ENCODE results near the gene MYH7B. TPM values are rescaled to one million over a fixed set of nuclear protein-coding genes. Genes with fewer than 3 reads are reported as not detected.

MYH7B gene
- total and polyA plus RNA-seq, 2 donors (not counting 3 experiments of a cell fraction or from before 2014, with no cell fraction given) = 0.03 TPM; not detected in 1

GRCh38 chr20:34948030-34948429 is 7.6 kb upstream of the MYH7B start:
- FAIRE-seq = no peak
- intact Hi-C loops (cut with micrococcal nuclease) (no loop called here), dilution Hi-C loops (cut with MboI; ENCODE audit: extremely low pct_ligation_motif_present, low sequenced_read_pairs) (no loop called here)
- peaks cover 3% of the 10 kb centered on the region for H3K4me1 ChIP-seq (ENCODE audit: control insufficient read depth, extremely low read depth, insufficient read depth, low read length)
- no peak for DNase-seq (ENCODE audit: low read depth, low spot score)
- H3K9me3 ChIP-seq (replicated peaks; ENCODE audit: control insufficient read depth, insufficient read depth, low read length) = no peaks in the 10 kb centered on the region
- no TSS peak for BruUV-seq (replicated peaks)
- H3K9me1 ChIP-seq (replicated peaks; ENCODE audit: control insufficient read depth, extremely low read depth, insufficient read depth, low read length) = no peaks in the 10 kb centered on the region
- H3K4me2 ChIP-seq (ENCODE audit: insufficient read depth, low read length) = no peak overlapping the region
- H3K27ac ChIP-seq (ENCODE audit: insufficient read depth, low read depth, low read length) = no peak overlapping the region
- ChIA-PET CTCF (interaction anchor here (0.6 to 1.6 kb wide), 5 partner anchors 32 to 75 kb away, joined by 3 to 21 read pairs (median 3); partner anchors contain the start of genes ACSS2 and GGT7), POLR2A (interaction anchor here (0.7 kb wide), 1 partner anchor 1139 kb away, joined by 3 read pairs; no protein-coding TSS in a partner anchor)
- H3K27me3 ChIP-seq (ENCODE audit: control insufficient read depth in 2 of 2, insufficient read depth in 2 of 2, low read length in 2 of 2) = no peaks in the 10 kb centered on the region
- H3K79me2 ChIP-seq (ENCODE audit: control insufficient read depth, insufficient read depth, low read length) = no peaks in the 10 kb centered on the region
- no peak overlapping the region for H2AFZ ChIP-seq (ENCODE audit: low read depth, low read length)
- peaks cover 0 to 2% of the 10 kb centered on the region in 2 experiments for H3K36me3 ChIP-seq (ENCODE audit: control insufficient read depth in 2 of 2, extremely low read depth in 1 of 2, insufficient read depth in 2 of 2, low read length in 2 of 2)
- no peak overlapping the region for H3K4me3 ChIP-seq (replicated peaks in 1 of 3; ENCODE audit: insufficient read depth in 1 of 3, low read depth in 1 of 3, low read length in 3 of 3)
- TF ChIP-seq EZH2 (IDR thresholded peaks at IDR 0.05; ENCODE audit: borderline replicate concordance, low read depth, low read length, severe bottlenecking) = no peak
- no peak for TF ChIP-seq MYC (IDR thresholded peaks at IDR 0.05; ENCODE audit: low read depth, low read length)
- no peaks in the 10 kb centered on the region for H4K20me1 ChIP-seq (replicated peaks; ENCODE audit: control insufficient read depth, extremely low read depth, insufficient read depth, low read length)
- H3K9ac ChIP-seq (replicated peaks; ENCODE audit: extremely low read depth, insufficient read depth, low read length) = no peak overlapping the region

GRCh38 chr20:34949120-34949519 is 6.5 kb upstream of the MYH7B start:
- intact Hi-C loops (cut with micrococcal nuclease) = no loop called here
- H2AFZ ChIP-seq (ENCODE audit: low read depth, low read length) = no peak overlapping the region
- H3K4me3 ChIP-seq (replicated peaks in 1 of 3; ENCODE audit: insufficient read depth in 1 of 3, low read depth in 1 of 3, low read length in 3 of 3) = no peak overlapping the region
- no peaks in the 10 kb centered on the region for H3K9me3 ChIP-seq (replicated peaks; ENCODE audit: control insufficient read depth, insufficient read depth, low read length)
- H3K9me1 ChIP-seq (replicated peaks; ENCODE audit: control insufficient read depth, extremely low read depth, insufficient read depth, low read length) = no peaks in the 10 kb centered on the region
- POLR2A ChIA-PET = no interaction called here
- peaks cover 6% of the 10 kb centered on the region for H3K4me1 ChIP-seq (ENCODE audit: control insufficient read depth, extremely low read depth, insufficient read depth, low read length)
- BruUV-seq (replicated peaks) = no TSS peak
- no peaks in the 10 kb centered on the region for H3K79me2 ChIP-seq (ENCODE audit: control insufficient read depth, insufficient read depth, low read length)
- CTCF ChIA-PET = interaction anchor here (1.6 kb wide), 1 partner anchor 33 kb away, joined by 5 read pairs; no protein-coding TSS in a partner anchor
- FAIRE-seq (no peak), DNase-seq (ENCODE audit: low read depth, low spot score) (no peak)
- no peak overlapping the region for H3K27ac ChIP-seq (ENCODE audit: insufficient read depth, low read depth, low read length)
- H3K4me2 ChIP-seq (ENCODE audit: insufficient read depth, low read length) = no peak overlapping the region
- no peaks in the 10 kb centered on the region for H3K27me3 ChIP-seq (ENCODE audit: control insufficient read depth in 2 of 2, insufficient read depth in 2 of 2, low read length in 2 of 2)
- H3K36me3 ChIP-seq (ENCODE audit: control insufficient read depth in 2 of 2, extremely low read depth in 1 of 2, insufficient read depth in 2 of 2, low read length in 2 of 2) = peaks cover 0 to under 1% of the 10 kb centered on the region in 2 experiments
- dilution Hi-C loops (cut with MboI; ENCODE audit: extremely low pct_ligation_motif_present, low sequenced_read_pairs) = no loop called here
- TF ChIP-seq CTCF (IDR thresholded peaks at IDR 0.05; ENCODE audit: extremely low read depth in 1 of 2, insufficient read depth in 1 of 2, low read depth in 1 of 2, low read length in 2 of 2) (no peak), GATA2 (IDR thresholded peaks at IDR 0.05; ENCODE audit: insufficient read depth, insufficient read length, low read depth, low read length) (no peak), POLR2AphosphoS5 (IDR thresholded peaks at IDR 0.05; ENCODE audit: insufficient read depth, low read depth, low read length) (no peak), JUN (IDR thresholded peaks at IDR 0.05; ENCODE audit: borderline replicate concordance, insufficient read depth, insufficient read length, low read depth) (no peak), EZH2 (IDR thresholded peaks at IDR 0.05; ENCODE audit: borderline replicate concordance, low read depth, low read length, severe bottlenecking) (no peak), MYC (IDR thresholded peaks at IDR 0.05; ENCODE audit: low read depth, low read length) (no peak), MAX (IDR thresholded peaks at IDR 0.05; ENCODE audit: insufficient read depth, insufficient read length) (no peak), FOS (IDR thresholded peaks at IDR 0.05; ENCODE audit: borderline replicate concordance, insufficient read depth, low read length) (no peak), POLR2A (IDR thresholded peaks at IDR 0.05; ENCODE audit: low read depth, low read length) (no peak)
- H3K9ac ChIP-seq (replicated peaks; ENCODE audit: extremely low read depth, insufficient read depth, low read length) = no peak overlapping the region
- H4K20me1 ChIP-seq (replicated peaks; ENCODE audit: control insufficient read depth, extremely low read depth, insufficient read depth, low read length) = no peaks in the 10 kb centered on the region
